Measurements from ENCODE around the gene GNAI3. TPM values are rescaled to one million over a fixed set of nuclear protein-coding genes. Genes with fewer than 3 reads are reported as not detected.

GNAI3 gene
- 21.7 TPM for total RNA-seq

DNA sequence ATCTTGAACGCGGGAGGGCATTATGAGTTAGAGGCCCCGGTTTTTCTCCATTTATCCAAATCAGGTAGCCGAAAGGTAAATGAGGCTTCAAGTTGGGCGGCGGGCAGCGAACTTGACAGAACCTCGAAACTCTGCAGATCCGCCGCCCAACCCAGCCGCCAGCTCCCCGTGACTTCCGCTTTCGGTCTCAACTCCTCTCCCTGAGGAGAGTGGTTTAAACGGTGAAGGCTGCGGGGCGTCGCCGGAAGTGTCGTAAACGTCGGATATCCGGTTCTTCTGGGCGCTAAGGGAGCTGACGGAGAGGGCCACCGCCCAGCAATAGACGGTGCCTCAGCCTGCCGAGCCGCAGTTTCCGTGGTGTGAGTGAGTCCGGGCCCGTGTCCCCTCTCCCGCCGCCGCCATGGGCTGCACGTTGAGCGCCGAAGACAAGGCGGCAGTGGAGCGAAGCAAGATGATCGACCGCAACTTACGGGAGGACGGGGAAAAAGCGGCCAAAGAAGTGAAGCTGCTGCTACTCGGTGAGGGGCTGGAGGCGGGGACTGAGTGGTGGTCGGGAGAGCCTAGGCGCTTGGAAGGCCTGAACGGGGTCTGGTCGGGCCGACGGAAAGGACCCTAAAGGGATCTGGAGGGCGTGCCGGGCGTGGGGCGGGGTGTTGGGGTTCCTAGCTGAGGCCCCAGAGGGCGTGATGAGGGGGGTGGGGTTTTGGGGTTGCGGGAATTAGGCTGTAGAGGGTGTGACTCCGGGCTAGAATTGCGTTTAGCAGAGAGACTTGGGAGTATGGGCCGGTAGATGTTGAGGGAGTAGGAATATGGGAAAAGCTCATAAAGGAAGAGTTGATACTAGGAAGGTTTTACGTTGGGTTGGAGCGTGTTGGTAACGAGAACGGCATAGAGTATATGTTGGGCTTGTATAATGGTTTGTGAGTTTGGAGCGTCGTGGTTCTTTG lies at the start of gene GNAI3:
GNAI3 (plus strand) TSS at position 295 of the 947 bp plus-strand sequence; CDS start at position 401, 106 bp downstream.
- peak; percentile 96 for DNase-seq

DNA sequence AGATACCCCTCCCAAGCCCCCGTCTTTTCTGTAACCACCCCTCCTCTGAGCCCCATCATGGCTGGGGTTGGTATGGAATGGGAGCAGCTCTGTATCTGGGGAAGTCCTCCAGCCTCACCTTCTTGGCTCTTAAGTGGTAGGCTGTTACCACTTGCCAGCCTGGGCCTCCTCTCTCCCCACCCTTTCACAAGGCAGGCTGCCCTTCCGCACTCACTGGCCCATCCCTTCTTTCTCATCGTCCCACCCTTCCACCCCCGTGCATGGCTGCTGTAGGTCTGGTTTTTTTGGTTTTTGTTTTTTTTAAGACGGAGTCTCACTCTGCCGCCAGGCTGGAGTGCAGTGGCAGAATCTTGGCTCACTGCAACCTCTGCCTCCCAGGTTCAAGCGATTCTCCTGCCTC lies 49.3 kb upstream of the GNAI3 start:
- no peak for DNase-seq

DNA sequence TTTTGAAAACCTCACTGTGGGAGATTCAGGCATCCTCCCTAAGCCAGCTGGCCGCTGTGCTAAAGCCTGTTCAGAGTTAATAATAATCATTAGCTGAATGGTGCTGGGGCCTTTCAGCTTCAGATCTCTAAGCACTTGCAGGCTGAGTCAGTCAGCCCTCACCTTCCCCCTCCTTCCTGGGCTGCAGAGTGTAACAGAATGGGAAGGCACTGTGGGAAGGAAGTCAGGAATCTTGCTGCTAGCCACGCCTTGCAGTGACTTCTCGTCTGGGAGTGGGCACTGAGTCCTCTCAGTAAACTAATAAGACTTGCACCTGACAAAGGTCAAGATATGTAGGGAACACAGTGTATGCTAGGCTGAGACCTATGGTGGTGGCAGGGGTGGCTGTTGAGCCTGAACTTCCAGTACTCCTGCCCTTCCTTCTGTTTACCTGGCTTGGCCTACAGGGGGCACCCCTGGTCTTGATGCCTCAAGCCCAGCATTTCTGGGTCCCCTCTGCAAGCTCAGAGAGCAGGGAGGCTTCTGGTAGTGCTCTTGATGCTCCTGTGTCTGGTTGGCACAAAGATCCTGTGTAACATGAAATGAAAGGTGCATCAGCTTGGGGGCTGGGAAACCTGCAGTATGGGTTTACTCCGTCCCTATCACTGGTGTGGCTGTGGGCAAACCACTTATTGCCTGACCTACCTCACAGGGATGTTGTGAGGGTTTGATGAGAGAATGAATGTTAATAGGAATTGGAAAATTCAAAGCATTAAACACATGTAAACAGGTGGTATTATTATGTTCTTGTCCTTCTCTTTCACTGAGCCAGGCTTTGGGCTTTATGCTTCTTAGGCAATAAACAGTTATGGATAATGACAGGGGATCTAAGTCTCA lies 48.5 kb upstream of the GNAI3 start:
- DNase-seq, result no peak

DNA sequence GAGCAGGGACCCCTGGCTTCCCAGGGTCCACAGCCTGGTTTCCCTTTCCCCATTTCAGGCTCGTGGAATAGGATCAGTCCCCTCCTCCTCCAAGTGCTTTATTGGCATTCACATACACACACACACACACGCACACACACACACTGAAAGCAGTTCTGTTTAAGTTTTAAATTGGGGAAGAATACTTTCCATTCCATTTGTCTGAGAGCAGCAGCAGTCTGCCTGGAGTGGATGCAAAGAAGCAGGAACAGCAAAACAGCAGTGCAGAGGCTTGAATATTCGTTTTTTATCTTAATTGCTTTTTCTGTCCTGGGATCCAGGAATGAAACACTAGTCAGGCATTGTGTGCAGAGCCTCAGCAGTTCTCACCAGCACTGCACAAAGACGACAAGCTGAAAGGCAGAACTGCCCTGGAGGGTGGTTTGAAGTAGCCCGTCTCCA lies 47.5 kb upstream of the GNAI3 start:
- DNase-seq, result no peak

DNA sequence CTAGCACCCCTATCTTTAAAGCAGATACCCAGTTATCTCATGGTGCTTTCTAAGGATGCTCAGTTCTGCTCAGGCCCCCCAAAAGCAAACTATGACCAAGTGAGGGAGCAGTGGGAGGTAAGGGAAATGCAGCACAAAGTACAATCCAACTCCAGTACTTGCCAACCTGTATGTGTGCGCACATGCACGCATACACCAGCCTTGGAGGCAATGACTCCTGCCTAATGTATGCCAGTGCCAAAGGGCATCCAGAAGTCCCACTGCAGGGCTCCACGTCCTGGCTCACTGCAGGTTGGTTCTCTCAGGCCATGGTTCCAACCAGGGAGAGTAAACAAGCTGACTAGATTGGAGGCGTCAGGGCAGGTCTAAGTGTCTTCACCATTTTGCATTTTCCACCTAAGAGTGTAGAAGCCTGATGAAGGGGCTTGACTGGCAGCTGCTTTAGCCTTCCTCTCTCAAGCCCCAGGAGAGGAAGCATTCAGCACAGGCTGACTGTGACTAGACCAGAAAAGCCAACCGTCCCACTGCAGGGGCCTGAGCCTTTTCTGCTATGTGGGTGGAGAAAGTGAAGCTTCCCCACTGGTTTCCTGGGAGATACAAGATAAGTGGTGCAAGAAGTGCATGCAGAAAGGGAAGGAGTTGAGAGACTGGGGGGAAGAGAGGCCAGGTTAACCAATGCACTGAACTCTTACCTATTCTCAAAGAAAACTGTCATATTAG lies 46.6 kb upstream of the GNAI3 start:
- no peak for DNase-seq

DNA sequence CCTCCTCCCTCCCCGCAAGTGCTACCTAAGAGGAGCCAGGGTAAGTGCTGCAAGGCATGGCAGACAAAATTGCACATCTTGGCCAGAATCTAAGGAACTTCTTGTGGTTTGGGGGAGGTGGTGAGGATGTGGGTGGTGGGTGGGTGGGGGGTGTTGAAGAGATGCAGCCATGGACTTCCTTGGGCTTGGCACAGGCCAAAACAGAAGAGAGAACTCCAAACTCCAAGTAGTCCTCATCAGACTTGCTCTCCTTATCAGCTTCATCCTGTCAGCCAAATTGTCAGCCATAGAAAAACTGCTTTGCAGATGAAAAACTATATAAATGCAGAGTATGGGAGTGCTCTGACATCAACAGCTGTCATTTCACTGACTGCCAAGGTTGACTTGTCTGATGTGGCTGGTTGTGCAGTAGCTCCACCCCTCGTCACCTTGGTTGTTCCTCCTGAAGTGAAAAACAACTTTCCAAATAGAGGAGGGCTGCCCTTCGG lies 46.0 kb upstream of the GNAI3 start:
- DNase-seq, result no peak

DNA sequence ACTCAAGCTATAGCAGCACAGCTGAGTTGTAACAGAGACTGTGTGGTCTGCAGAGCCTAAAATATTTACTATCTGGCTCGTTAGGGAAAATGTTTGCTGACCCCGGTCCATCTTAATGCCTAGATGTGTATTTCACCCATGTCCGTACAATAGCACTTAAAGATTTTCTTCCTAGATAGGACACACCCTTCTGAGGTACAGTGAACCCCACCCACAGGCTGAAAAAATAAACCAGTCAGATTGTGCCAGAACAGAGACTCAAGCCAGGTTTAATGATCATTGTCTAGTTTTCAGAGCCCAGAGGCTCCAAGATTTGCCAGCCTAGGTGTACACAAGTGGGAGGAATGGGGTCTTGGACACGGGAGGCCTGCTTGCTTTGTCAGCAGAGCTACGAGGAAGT lies 44.5 kb upstream of the GNAI3 start:
- no peak for DNase-seq

DNA sequence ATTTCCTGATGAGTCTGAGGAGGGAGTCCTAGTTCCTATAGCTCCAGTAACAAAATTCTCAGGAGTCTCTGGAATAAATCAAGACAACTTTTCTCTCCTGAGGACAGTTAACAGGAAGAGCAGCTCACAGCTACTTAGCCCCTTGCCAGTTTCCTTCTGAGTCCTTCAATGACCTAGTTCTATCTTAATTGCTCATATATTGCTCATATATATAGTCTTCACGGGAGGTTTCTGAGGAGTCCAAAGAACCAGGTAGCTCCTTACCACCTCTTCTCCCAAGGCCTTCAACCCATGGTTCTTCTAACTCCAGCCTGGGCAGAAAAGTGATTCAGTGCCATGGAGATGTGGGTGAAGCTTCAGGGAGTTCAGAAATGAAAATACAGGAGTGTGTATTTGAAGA lies 43.4 kb upstream of the GNAI3 start:
- no peak for DNase-seq

DNA sequence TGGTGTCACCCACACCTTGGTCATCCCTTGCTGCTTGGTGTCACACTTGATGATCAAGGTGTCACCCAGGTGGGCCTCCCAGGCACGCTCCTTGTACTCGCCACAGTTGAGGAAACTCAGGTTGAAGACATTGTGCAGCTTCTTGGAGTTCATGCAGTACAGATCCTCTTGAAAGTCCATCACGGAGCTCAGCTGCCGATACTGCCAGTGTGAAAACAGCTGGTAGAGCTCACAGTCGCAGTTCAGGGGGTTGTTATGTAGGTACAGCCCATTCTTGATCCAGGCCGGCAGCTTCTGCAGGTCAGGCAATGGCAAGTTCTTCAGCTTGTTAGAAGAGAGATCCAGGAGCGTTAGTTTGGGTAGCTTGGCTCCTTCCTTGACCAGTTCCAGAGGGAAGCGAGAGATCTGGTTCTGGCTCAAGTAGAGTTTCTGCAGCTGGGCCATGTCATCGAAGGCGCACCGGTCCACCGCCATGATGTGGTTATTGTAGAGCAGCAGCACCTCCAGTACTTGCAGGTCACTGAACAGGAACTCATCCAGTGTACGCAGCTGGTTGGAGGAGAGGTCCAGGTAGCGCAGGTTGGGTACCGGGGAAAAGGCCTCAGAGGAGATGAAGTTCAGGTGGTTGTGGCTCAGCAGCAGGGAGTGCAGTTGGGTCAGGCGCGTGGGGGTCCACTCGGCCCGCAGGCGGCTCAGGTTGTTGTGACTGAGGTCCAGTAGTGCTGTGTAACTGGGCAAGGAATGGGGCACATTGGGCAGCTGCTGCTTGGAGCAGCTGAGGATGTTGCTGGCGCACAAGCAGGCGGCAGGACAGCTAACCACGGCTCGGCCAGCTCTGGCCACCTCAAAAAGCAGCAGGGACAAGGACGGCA lies 40.2 kb upstream of the GNAI3 start:
- no peak for DNase-seq

DNA sequence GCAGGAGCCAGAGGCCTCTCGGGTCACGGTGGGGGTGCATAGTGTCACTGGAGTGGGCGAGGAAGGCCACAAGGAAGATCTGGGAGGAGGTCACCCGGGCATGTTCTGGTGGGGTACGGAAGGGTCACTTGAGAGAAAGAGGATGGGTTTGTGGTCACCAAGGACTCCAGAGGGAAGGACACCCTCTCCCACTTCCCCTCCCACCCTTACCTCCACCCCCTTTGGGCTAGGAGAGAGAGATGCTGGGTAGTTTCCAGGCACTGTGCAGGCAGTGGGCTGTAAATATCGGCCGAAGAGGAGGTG lies 39.6 kb upstream of the GNAI3 start:
- no peak for DNase-seq

DNA sequence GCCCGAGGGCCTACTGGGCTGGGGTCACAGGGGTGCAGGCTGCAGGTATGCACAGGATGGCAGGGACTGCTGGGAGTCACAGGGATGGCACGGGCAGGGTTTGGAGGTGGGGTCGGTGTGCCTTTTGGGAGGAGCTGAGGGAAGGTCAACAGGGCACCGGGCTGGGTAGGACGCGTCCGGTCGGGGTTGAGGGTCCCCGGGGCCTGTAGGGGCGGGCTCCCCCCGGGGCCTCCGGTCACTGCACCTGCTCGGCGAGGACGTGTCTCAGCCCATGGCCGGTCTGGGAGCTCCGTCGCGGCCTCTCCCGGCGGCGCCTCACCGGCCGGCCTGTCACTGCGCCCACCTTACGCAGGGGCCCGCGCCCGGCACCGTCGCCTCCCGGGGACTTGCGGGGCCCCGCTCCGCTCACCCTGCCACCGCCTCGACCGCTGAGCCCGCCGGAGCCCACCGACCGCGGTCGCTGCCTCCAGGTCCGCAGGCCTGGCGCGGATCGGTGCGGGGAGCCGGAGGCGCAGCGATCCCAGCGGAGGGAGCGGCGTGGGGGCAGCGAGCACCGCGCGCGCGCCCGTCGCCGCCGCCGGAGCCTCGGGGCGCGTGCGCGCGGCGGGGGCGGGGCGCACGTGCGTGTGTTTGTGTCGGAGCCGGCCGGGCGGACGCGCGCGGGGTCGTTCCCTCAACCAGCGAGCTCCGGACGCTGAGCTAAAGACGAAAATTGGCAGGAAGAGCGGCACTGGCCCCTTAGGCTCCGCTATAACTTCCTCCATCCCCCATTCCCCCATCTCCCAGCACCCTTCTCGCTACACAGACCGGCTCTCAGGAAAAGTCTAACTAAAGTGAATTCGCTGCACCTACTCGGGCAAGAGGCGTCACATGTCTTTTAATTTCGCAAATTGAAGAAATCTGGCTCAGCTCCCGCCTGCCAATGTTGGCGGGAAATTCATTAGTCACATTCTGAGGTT lies 39.0 kb upstream of the GNAI3 start, which contains the start of gene AMIGO1:
AMIGO1 (minus strand) TSS at position 552 of the 959 bp plus-strand sequence. CDS start 815 bp downstream, outside the sequence.
- DNase-seq, result no peak

DNA sequence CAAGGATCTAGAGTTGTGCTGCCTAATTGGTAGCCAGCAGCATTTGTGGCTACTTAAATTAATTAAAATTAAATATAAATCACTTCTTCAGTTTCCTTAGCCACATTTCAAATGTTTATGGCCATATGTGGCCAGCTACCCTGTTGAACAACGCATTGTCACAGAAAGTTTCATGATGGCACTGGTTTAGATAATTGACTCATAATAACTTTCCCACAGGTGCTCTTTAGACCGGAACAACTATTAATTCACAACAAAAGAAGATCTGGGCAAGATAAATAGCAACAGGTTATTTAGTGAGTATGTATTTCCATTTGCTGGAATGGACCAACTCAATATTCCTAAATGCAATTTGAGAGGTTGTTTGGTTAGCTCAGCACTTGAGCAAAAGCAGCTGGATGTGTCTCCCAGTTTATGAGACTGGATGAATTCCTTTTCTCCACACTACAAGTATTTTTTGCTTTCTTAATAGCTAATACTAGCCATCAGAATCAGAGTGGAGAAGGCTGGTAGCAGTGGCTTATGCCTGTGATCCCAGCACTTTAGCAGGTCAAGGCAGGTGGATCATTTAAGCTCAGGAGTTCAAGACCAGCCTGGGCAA lies 35.2 kb upstream of the GNAI3 start:
- no peak for DNase-seq

DNA sequence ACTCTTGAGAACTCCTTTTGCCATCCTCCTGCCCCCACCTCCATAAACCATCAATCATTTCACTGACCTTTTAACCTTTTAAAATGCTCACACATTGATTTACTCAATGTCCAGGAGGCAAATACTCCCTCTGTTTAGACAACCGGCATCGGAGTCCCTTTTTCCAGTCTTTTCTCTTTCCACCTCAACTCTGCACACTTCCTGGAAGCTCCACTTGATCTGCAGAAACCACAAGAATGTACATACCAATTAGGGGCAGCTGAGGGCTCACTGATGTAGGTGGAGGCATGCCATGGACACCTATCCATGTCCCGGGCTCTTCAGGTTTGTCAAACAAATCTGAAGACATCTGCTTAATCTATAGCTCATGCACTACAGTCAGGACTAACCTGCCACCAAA lies 33.6 kb upstream of the GNAI3 start:
- no peak for DNase-seq

DNA sequence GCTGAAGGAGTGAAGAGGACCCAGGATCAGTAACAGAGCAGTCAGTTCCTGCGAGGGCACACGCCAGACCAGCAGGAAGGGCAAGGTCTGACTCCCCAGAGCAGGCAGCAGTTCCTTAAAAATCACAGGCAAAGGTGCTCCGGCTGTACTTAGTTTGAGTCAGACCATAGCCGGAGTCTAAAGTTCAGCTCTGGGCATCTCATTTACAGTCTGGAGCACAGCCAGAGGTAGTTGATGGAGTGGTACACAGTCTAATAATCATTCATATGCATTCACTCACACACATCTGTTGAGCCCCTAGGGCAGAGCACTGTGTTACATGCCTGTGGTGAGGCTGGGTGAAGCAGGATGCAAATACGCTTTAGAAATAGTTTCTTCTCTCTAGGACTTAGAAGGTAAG lies 31.5 kb upstream of the GNAI3 start:
- DNase-seq, result no peak

DNA sequence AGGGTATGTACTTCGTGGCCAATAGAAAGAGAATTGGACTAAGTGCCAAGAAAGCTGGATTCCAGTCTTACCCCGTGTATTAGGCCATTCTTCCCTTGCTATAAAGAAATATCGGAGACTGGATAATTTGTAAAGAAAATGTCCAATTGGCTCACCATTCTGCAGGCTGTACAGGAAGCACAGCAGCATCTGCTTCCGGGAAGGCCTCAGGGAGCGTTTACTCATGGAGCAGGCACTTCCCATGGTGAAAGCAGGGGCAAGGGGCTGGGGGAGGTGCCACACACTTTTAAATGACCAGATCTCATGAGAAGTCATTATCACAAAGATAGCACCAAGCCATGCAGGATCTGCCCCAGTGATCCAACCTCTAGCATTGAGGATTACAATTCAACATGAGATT lies 31.1 kb upstream of the GNAI3 start:
- no peak for DNase-seq

DNA sequence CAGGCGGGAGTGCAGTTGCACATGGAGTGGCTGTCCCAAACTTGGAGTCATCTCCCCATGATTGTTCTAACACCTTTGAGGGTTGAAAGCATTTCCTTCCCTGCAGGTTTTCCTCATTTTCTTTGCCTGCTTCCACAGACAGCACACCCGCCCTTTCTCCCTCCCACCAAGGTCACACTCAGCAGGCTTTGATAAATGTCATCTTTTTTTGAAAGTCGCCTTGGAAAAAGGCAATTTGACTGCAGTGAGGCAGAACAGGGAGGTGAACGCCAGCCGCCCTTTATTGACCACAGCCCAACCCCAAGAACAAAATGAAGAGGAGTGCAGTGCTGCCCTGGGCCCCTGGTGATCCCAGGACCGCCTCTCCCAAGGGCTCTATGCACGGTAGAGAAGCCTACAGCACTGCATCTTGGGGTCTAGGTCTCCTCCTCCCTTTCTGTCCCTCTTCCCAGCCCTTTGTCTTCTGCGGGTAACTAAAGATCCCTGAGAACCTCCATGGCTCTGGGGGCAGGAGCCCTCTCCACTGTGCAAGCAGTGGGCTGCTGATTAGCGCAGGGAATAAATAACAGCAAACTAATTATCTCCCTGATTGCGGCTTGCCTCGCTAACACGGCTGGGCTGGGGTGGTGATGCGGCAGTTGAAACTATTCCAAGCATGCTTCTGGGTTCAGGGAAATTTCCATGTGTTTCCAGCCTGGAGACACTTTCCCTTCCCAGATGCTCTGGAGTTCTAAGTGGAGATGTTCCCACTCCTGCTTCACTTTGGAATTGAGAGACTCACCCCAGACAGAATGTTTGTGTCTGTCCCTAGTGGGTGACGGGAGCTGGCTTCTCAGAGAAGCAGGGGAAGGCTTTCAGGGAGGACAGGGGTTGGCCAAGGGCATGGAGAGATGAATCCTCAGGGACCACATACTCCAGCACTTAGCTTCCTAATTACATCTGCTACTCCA lies 27.1 kb upstream of the GNAI3 start:
- no peak for DNase-seq

DNA sequence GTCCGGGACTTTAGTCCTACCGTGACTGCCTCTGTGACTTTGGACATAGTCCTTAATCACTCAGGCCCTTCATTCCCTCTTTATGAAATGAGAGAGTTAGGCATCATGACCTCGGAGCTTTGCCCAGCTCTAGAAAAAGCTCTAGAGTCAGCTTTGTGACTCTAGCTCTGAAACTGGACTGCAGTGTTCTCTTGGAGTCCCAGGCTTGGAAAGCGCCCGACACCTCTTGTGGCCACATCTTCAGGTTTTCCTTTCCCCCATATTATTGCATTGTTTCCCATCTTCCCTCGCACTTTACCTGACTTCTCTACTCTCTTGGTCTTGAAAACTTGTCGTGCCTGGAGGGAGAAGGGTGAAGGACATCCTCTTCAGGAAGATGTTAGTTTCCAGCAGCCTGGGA lies 26.4 kb upstream of the GNAI3 start:
- no peak for DNase-seq

DNA sequence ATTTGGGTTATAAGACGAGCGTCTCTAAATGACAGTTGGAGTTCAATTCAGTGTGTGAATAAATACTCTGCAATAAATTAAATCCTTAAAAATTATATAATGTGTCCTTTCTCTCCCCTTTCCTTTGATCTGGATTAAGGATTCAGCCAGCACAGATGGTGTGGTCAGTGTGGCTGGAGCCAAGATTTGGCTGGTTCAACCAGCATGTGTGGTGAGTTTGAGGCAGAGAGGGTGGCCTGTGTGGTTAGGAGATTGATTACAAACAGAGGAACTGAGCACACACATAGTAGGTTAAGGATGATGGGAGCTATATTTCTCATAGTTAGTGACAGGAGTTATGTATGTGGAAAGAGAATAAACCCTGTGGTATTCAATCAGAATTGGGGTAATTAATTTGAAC lies 24.7 kb upstream of the GNAI3 start:
- no peak for DNase-seq

Data from occipital lobe (tissue), 2 donors.